T-cell (primary cell): ENCODE data around the gene CERS6. TPM values are rescaled to one million over a fixed set of nuclear protein-coding genes. Genes with fewer than 3 reads are reported as not detected.

Experiments
- ATAC-seq, 4 experiments: fragments of 200-7000 bp in 3 of 4; fragments of 150-1000 bp in 1 of 4; cut with Tn5 transposase; replicated peaks in 1 of 4; 1 replicate in 3 of 4; 2 replicates in 1 of 4; pipeline ENCODE4 v1.10.0; 2021; ENCODE audit warnings: moderate library complexity in 3 of 4, mild to moderate bottlenecking in 2 of 4, moderate number of reproducible peaks in 1 of 4
- CTCF ChIA-PET, 2 donors: fragments of 300-600 bp; sonication (Branson Sonifier 250); formaldehyde crosslinking; loops; one replicate each; lab custom pipeline; 2022; ENCODE audit warnings: antibody characterized with exemption in 2 of 2; lab: Charles Lee
- POLR2A ChIA-PET, 2 donors: fragments of 300-600 bp; sonication (Branson Sonifier 250); formaldehyde crosslinking; loops; one replicate each; lab custom pipeline; 2022; ENCODE audit warnings: antibody characterized with exemption in 2 of 2; lab: Charles Lee
- DNase-seq, 35 experiments: peaks; one replicate each; pipeline versions ENCODE4 v3.0.0 to v3.0.0-alpha.2; 2013 to 2023
- H3K27ac ChIP-seq: one replicate; pipeline ENCODE4 v1.5.1; 2013; ENCODE audit warnings: low read length
- H3K27me3 ChIP-seq, 2 experiments: replicated peaks in 1 of 2; 1 replicate in 1 of 2; 2 replicates in 1 of 2; pipeline versions ENCODE4 v1.6.1 to v1.7.0; 2013; ENCODE audit warnings: low read length in 1 of 2, mixed read lengths in 1 of 2; ENCODE audit not compliant: control insufficient read depth in 2 of 2, insufficient read depth in 2 of 2; ENCODE audit errors: extremely low read depth in 1 of 2
- H3K36me3 ChIP-seq, 2 donors: 1 replicate in 1 of 2; 2 replicates in 1 of 2; pipeline versions ENCODE4 v1.6.1 to v1.7.0; 2013; ENCODE audit warnings: low read length in 1 of 2; ENCODE audit not compliant: control insufficient read depth in 2 of 2, insufficient read depth in 1 of 2; ENCODE audit errors: extremely low read depth in 1 of 2
- H3K4me1 ChIP-seq, 2 experiments: 1 replicate in 1 of 2; 2 replicates in 1 of 2; pipeline versions ENCODE4 v1.6.1 to v1.7.0; 2013; ENCODE audit warnings: low read length in 2 of 2, mixed read lengths in 1 of 2; ENCODE audit not compliant: insufficient read depth in 2 of 2, control insufficient read depth in 1 of 2; ENCODE audit errors: extremely low read depth in 1 of 2
- H3K4me3 ChIP-seq, 2 donors: 1 replicate in 1 of 2; 2 replicates in 1 of 2; pipeline versions ENCODE4 v1.5.1 to v1.7.0; 2013; ENCODE audit warnings: mild to moderate bottlenecking in 2 of 2, low read length in 1 of 2, moderate library complexity in 1 of 2; ENCODE audit not compliant: control insufficient read depth in 1 of 2; ENCODE audit errors: extremely low read depth in 1 of 2
- H3K9me3 ChIP-seq: 2 replicates; pipeline ENCODE4 v1.7.0; 2013
- H3K27ac Mint-ChIP-seq, 2 donors: one replicate each; pipeline ENCODE4 v1.8.0; 2020 to 2021; ENCODE audit warnings: mild to moderate bottlenecking in 2 of 2, mixed read lengths in 2 of 2
- H3K27me3 Mint-ChIP-seq, 2 donors: one replicate each; pipeline ENCODE4 v1.8.0; 2021 to 2022; ENCODE audit warnings: mixed read lengths in 2 of 2
- H3K36me3 Mint-ChIP-seq: one replicate; pipeline ENCODE4 v1.8.0; 2021; ENCODE audit warnings: mixed read lengths
- H3K4me1 Mint-ChIP-seq, 3 donors: one replicate each; pipeline ENCODE4 v1.8.0; 2020 to 2022; ENCODE audit warnings: mixed read lengths in 3 of 3, mild to moderate bottlenecking in 1 of 3
- H3K4me3 Mint-ChIP-seq, 3 donors: one replicate each; pipeline ENCODE4 v1.8.0; 2020 to 2022; ENCODE audit warnings: mild to moderate bottlenecking in 3 of 3, mixed read lengths in 3 of 3, moderate library complexity in 3 of 3
- H3K9me3 Mint-ChIP-seq, 3 donors: one replicate each; pipeline ENCODE4 v1.8.0; 2020 to 2022; ENCODE audit warnings: mixed read lengths in 3 of 3
- WGBS: methylation state at CpG from one replicate; pipeline ENCODE4 v1.1.5; 2013; ENCODE audit warnings: missing lambda C conversion rate; ENCODE audit not compliant: insufficient coverage; 5-methylcytosine and 5-hydroxymethylcytosine counted together
- total RNA-seq, 35 experiments: library from RNA in 6 of 35; stranded (reverse) in 6 of 35; fragments of 120-200 nt in 1 of 35; gene quantifications; one replicate each; pipeline versions ENCODE4 v1.2.1 to v1.2.4 and lab custom pipeline; 2013 to 2026

The CERS6 gene
- total RNA-seq, 5 donors from 2014 or later (not counting 1 experiment from before 2014, with no cell fraction given) = 11.1 to 20.3 (median 13.6) TPM

DNA sequence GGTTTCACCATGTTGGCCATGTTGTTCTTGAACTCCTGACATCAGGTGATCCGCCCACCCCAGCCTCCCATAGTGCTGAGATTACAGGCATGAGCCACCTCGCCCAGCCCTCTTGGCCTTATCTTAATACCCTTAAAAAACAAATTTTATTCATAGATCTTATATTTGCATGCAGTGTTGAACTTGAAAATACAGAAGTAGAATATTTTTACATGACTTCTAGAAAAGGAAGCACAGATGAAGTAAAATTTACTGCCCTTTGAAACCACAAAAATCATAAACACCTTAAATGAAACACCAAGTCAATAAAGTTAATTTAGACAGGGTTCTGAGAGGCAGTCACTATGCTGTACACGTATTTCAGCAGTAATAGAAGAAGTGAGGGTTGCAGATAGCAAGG is 145.7 kb downstream of the CERS6 start:
- ChIA-PET CTCF (no interaction called here), POLR2A (interaction anchor here in 1 of 2 donors (0.7 kb wide), 1 partner anchor 84 kb away, joined by 4 read pairs; no protein-coding TSS in a partner anchor)
- H3K4me1 Mint-ChIP-seq = peaks cover 19 to 52% (median 23%) of the 10 kb centered on the region in 3 donors
- no peak overlapping the region for H3K4me3 Mint-ChIP-seq
- no peaks in the 10 kb centered on the region for H3K9me3 ChIP-seq
- no peaks in the 10 kb centered on the region for H3K27me3 ChIP-seq
- peaks cover 33% of the 10 kb centered on the region for H3K36me3 Mint-ChIP-seq
- ATAC-seq = no peak
- H3K27ac Mint-ChIP-seq = no peak overlapping the region
- no CpG with 5 or more reads among the region's 3 CpGs for WGBS
- no peak overlapping the region for H3K4me3 ChIP-seq
- no peaks in the 10 kb centered on the region for H3K27me3 Mint-ChIP-seq
- no peak for DNase-seq
- H3K4me1 ChIP-seq = no peaks in the 10 kb centered on the region
- H3K9me3 Mint-ChIP-seq = peaks cover 6 to 22% (median 12%) of the 10 kb centered on the region in 3 donors
- no peak overlapping the region for H3K27ac ChIP-seq
- H3K36me3 ChIP-seq = no peaks in the 10 kb centered on the region

DNA sequence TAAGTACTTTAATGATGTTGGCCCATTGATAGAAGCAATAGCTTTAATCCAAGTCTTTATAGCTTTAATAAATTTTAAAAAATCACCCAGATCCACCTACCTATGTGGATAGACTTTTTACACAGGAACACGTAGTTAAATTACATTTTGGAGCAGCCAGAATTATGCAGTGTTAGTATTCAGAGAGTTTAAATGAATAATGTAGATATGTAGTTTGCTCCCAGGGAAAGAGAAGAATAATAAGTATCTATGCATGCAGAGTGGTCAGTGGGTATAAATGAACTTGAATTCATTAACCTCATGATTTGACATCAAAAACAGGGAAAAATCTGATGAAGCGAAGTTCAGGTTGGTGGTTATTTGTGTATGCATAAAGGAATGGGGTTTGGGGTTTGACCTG is 146.3 kb downstream of the CERS6 start:
- no peaks in the 10 kb centered on the region for H3K27me3 ChIP-seq
- H3K36me3 Mint-ChIP-seq = peaks cover 34% of the 10 kb centered on the region
- H3K27ac ChIP-seq = no peak overlapping the region
- H3K4me3 Mint-ChIP-seq = no peak overlapping the region
- POLR2A ChIA-PET = interaction anchor here in 1 of 2 donors (0.7 kb wide), 1 partner anchor 83 kb away, joined by 4 read pairs; no protein-coding TSS in a partner anchor
- H3K27ac Mint-ChIP-seq = no peak overlapping the region
- H3K4me3 ChIP-seq = no peak overlapping the region
- peaks cover 6 to 23% (median 12%) of the 10 kb centered on the region in 3 donors for H3K9me3 Mint-ChIP-seq
- ATAC-seq = no peak
- no peaks in the 10 kb centered on the region for H3K27me3 Mint-ChIP-seq
- no peaks in the 10 kb centered on the region for H3K9me3 ChIP-seq
- H3K36me3 ChIP-seq = no peaks in the 10 kb centered on the region
- H3K4me1 ChIP-seq = no peaks in the 10 kb centered on the region
- no peak for DNase-seq
- H3K4me1 Mint-ChIP-seq = peaks cover 17 to 53% (median 23%) of the 10 kb centered on the region in 3 donors
- CTCF ChIA-PET = no interaction called here
- WGBS = no CpG with 5 or more reads among the region's 2 CpGs

DNA sequence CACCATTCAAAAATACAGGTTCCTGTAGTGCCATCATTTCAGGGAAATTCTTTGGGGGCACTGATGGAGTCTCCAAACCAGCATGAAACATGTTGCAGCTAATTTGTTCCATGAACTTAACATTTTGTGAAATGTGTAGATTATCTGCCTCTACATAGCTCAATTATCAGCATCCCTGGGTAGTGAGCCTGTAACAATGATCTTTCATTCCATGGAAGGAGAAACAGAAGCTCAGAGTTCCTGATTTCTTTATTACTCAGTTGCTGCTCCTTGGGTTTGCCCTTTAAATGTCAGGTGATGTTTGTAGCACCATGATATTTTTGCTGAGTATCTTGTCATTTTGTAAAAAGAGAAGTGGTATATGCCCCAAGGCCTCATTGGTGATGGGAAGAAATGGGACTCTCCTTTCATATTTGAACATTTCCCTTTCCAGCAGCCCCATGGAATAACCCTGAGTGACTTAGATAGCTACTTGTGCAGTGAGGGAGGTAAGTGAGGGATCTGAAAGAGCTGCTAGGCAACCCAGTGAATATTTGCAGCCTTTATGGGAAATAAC is 146.9 kb downstream of the CERS6 start:
- Mint-ChIP-seq H3K27me3 (no peaks in the 10 kb centered on the region), H3K4me3 (no peak overlapping the region), H3K36me3 (peaks cover 32% of the 10 kb centered on the region), H3K27ac (no peak overlapping the region), H3K9me3 (peaks cover 6 to 23% (median 12%) of the 10 kb centered on the region in 3 donors), H3K4me1 (peaks cover 15 to 56% (median 21%) of the 10 kb centered on the region in 3 donors)
- Histone ChIP-seq H3K27me3 (no peaks in the 10 kb centered on the region), H3K27ac (no peak overlapping the region), H3K4me1 (no peaks in the 10 kb centered on the region), H3K36me3 (no peaks in the 10 kb centered on the region), H3K4me3 (no peak overlapping the region), H3K9me3 (no peaks in the 10 kb centered on the region)
- ChIA-PET POLR2A (no interaction called here), CTCF (interaction anchor here in 1 of 2 donors (0.6 kb wide), 1 partner anchor 38 kb away, joined by 3 read pairs; no protein-coding TSS in a partner anchor)
- DNase-seq (no peak), ATAC-seq (no peak)

DNA sequence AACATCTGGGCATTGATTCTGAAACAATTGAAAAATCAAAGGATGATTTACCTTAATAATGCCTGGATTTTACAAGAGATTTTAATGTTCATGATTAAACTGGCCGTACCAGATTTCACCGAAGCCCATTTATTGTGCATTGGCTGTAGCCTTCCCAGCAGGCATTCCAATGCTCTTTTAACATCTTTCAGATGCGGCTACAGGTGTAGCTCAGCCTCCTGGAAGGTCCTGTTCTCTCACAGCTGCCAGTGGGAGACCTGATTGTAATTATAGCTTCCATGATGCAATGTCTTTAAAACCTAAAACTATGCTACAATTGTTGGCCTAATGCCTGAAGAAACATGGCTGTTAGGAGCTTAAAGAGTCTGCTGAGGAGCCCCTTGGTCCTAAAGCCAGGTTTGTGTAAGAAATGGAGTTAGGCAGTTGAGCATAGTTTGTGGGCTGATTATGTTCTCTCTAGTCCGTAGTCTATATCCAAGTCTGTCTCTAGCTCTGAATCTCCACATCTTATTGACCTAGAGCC is 147.4 kb downstream of the CERS6 start:
- POLR2A ChIA-PET = no interaction called here
- CTCF ChIA-PET = interaction anchor here in 1 of 2 donors (0.6 kb wide), 1 partner anchor 39 kb away, joined by 3 read pairs; no protein-coding TSS in a partner anchor
- Mint-ChIP-seq H3K4me3 (no peak overlapping the region), H3K4me1 (peaks cover 12 to 54% (median 21%) of the 10 kb centered on the region in 3 donors), H3K27me3 (no peaks in the 10 kb centered on the region), H3K27ac (no peak overlapping the region), H3K36me3 (peaks cover 28% of the 10 kb centered on the region), H3K9me3 (peaks cover 6 to 23% (median 12%) of the 10 kb centered on the region in 3 donors)
- DNase-seq (no peak), ATAC-seq (no peak)
- Histone ChIP-seq H3K4me1 (no peaks in the 10 kb centered on the region), H3K36me3 (no peaks in the 10 kb centered on the region), H3K27me3 (no peaks in the 10 kb centered on the region), H3K9me3 (no peaks in the 10 kb centered on the region), H3K4me3 (no peak overlapping the region), H3K27ac (no peak overlapping the region)
- 100% methylated on average over 2 of the region's 4 CpGs for WGBS

DNA sequence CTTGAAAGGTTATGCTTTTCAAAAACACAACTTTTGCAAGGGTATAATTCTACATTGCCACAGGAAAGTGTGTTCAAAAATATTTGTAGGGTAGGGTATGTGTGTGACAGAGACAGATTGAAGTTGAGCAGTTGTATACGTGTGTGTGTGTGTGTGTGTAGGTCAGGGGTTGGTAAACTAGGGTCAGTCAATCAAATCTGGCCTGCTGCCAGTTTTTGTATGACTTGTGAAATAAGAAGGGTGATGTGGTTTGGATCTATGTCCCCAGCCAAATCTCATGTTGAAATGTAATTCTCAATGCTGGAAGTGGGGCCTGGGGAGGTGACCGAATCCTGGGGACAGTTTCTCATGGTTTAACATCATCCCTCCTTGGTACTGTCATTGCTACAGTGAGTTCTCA is 148.2 kb downstream of the CERS6 start:
- CTCF ChIA-PET = no interaction called here
- H3K27ac Mint-ChIP-seq = no peak overlapping the region

DNA sequence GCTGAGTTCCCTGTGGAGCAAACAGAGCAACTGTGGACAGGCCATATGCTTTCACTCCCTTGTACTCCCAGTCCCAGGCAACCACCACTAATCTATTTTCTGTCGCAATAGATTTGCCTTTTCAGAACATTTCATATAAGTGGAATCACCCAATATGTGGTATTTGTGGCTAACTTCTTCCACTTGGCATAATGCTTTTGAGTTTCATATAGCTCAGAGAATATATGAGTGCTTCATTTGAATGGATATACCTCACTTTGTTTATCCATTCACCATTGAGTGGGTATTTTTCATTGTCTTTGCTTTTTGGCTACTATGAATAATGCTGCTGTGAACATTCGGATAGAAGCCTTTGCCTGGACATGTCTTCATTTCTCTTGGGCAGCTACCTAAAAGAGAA is 151.9 kb downstream of the CERS6 start:
- no peak overlapping the region for H3K4me3 Mint-ChIP-seq
- Histone ChIP-seq H3K27me3 (no peaks in the 10 kb centered on the region), H3K27ac (no peak overlapping the region), H3K4me1 (peaks cover 0 to 8% of the 10 kb centered on the region in 2 experiments), H3K4me3 (no peak overlapping the region), H3K36me3 (no peaks in the 10 kb centered on the region), H3K9me3 (no peaks in the 10 kb centered on the region)
- no CpG with 5 or more reads among the region's 2 CpGs for WGBS
- DNase-seq (no peak), ATAC-seq (no peak)
- peaks cover 9 to 23% (median 12%) of the 10 kb centered on the region in 3 donors for H3K9me3 Mint-ChIP-seq
- H3K36me3 Mint-ChIP-seq = peaks cover 28% of the 10 kb centered on the region
- H3K4me1 Mint-ChIP-seq = peaks cover 19 to 50% (median 20%) of the 10 kb centered on the region in 3 donors
- ChIA-PET POLR2A (no interaction called here), CTCF (no interaction called here)
- H3K27ac Mint-ChIP-seq = no peak overlapping the region
- H3K27me3 Mint-ChIP-seq = no peaks in the 10 kb centered on the region

More for the DNA sequence above, 148.2 kb downstream of the CERS6 start:
- Mint-ChIP-seq H3K4me3 (no peak overlapping the region), H3K9me3 (peaks cover 6 to 23% (median 12%) of the 10 kb centered on the region in 3 donors), H3K27me3 (no peaks in the 10 kb centered on the region), H3K36me3 (peaks cover 30% of the 10 kb centered on the region), H3K4me1 (peaks cover 10 to 55% (median 22%) of the 10 kb centered on the region in 3 donors)
- H3K4me1 ChIP-seq = no peaks in the 10 kb centered on the region
- H3K27me3 ChIP-seq = no peaks in the 10 kb centered on the region
- no peak overlapping the region for H3K27ac ChIP-seq
- POLR2A ChIA-PET = no interaction called here
- no peaks in the 10 kb centered on the region for H3K36me3 ChIP-seq
- DNase-seq (no peak), ATAC-seq (no peak)
- H3K4me3 ChIP-seq = no peak overlapping the region
- WGBS = 40% methylated on average over 1 of the region's 2 CpGs
- H3K9me3 ChIP-seq = no peaks in the 10 kb centered on the region
